Lower leg skin (tissue), 4 donors: ENCODE measurements around the gene MATR3. TPM values are rescaled to one million over a fixed set of nuclear protein-coding genes. Genes with fewer than 3 reads are reported as not detected.
"Not testable (repeated sequence)": the region's sequence is repeated elsewhere in the genome, so short reads cannot be mapped to it uniquely, and the experiment has no call there.

ENCODE experiments used
- DNase-seq, 2 donors: peaks; one replicate each; pipeline ENCODE4 v3.0.0-alpha.2; 2019; ENCODE audit warnings: low spot score in 2 of 2
- H3K4me3 ChIP-seq: fragments of 200-600 bp; sonication (generic); 2 replicates; pipeline ENCODE4 v1.5.1; 2017; ENCODE audit warnings: mild to moderate bottlenecking, low read depth; ENCODE audit not compliant: poor library complexity, severe bottlenecking
- CTCF ChIP-seq, 3 donors: fragments of 450-650 bp; IDR thresholded peaks; one replicate each; pipeline ENCODE4 v1.5.1; 2016; ENCODE audit warnings: antibody characterized with exemption in 3 of 3, mild to moderate bottlenecking in 3 of 3, moderate library complexity in 2 of 3
- POLR2A ChIP-seq, 2 donors: fragments of 450-650 bp; IDR thresholded peaks; one replicate each; pipeline ENCODE4 v1.6.1; 2016 to 2017; ENCODE audit warnings: antibody characterized with exemption in 2 of 2, mild to moderate bottlenecking in 1 of 2, moderate library complexity in 1 of 2
- WGBS, 2 donors: methylation state at CpG; one replicate each; pipeline ENCODE4 v1.1.5; 2018; 5-methylcytosine and 5-hydroxymethylcytosine counted together
- intact Hi-C: fragments of 100-400 bp; cut with DNase I; formaldehyde crosslinking; loops from one replicate; pipeline ENCODE4 v1.15.0; 2023; ENCODE audit warnings: low total_unique reads
- total RNA-seq, 4 donors: library from RNA; depleted of rRNA; stranded (reverse); fragments of >200 nt; gene quantifications; one replicate each; pipeline ENCODE4 v1.1.0, GENCODE V29; 2016

The MATR3 gene
- total RNA-seq, 4 donors from 2014 or later, result 108 to 135 (median 122) TPM

GRCh38 chr5:139263536-139263935, 30.0 kb upstream of the MATR3 start:
- intact Hi-C loops, result no loop called here
- no peak for TF ChIP-seq POLR2A (IDR thresholded peaks at IDR 0.05)

GRCh38 chr5:139263946-139264345, 29.6 kb upstream of the MATR3 start:
- intact Hi-C loops, result no loop called here
- WGBS, 2 donors, result 89 to 97% methylated on average over 3 of the region's 3 CpGs
- no peak for TF ChIP-seq POLR2A (IDR thresholded peaks at IDR 0.05)
- no peak for TF ChIP-seq CTCF (IDR thresholded peaks at IDR 0.05)
- DNase-seq, result peak in 1 of 2 donors; percentile 34
- H3K4me3 ChIP-seq, result no peak overlapping the region

More at GRCh38 chr5:139263536-139263935, 30.0 kb upstream of the MATR3 start:
- peak in 1 of 2 donors; percentile 77 for DNase-seq
- H3K4me3 ChIP-seq, result no peak overlapping the region
- 91 to 94% methylated on average over 1 of the region's 1 CpG for WGBS, 2 donors

DNA sequence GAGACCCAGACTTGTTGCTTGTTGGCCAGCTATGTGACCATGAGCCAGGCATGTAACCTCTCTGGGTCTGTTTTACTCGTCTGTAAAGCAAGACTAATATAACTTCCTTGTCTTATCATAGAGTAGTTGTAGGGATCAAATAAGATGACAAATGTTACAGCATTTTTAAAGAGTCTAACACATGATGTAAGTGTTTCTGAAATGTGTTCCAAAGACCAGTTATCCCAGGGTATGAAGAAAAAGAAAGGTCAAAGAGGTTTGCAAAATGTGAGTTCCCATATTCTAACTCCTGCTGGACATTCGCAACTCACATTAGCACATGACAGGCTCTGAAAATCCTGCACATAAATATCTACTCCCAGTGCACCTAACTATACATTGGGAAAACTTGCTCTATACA, 28.5 kb upstream of the MATR3 start:
- no peak overlapping the region for H3K4me3 ChIP-seq
- no peak for DNase-seq
- WGBS, 2 donors, result 77 to 85% methylated on average over 2 of the region's 2 CpGs
- TF ChIP-seq POLR2A (IDR thresholded peaks at IDR 0.05), result no peak
- no peak for TF ChIP-seq CTCF (IDR thresholded peaks at IDR 0.05)
- intact Hi-C loops, result no loop called here

GRCh38 chr5:139266236-139266635, 27.3 kb upstream of the MATR3 start:
- H3K4me3 ChIP-seq, result no peak overlapping the region
- no peak for TF ChIP-seq CTCF (IDR thresholded peaks at IDR 0.05)
- TF ChIP-seq POLR2A (IDR thresholded peaks at IDR 0.05), result no peak
- 88% methylated on average over 11 of the region's 11 CpGs for WGBS, 2 donors
- intact Hi-C loops, result no loop called here
- peak in 1 of 2 donors; percentile 50 for DNase-seq

- TF ChIP-seq CTCF (IDR thresholded peaks at IDR 0.05) (no peak), POLR2A (IDR thresholded peaks at IDR 0.05) (no peak)
- WGBS, 2 donors, result 93 to 95% methylated on average over 2 of the region's 2 CpGs
- H3K4me3 ChIP-seq, result no peak overlapping the region
- DNase-seq, result no peak
- intact Hi-C loops, result no loop called here
Observed at GRCh38 chr5:139267481-139267880, 26.1 kb upstream of the MATR3 start.

DNA sequence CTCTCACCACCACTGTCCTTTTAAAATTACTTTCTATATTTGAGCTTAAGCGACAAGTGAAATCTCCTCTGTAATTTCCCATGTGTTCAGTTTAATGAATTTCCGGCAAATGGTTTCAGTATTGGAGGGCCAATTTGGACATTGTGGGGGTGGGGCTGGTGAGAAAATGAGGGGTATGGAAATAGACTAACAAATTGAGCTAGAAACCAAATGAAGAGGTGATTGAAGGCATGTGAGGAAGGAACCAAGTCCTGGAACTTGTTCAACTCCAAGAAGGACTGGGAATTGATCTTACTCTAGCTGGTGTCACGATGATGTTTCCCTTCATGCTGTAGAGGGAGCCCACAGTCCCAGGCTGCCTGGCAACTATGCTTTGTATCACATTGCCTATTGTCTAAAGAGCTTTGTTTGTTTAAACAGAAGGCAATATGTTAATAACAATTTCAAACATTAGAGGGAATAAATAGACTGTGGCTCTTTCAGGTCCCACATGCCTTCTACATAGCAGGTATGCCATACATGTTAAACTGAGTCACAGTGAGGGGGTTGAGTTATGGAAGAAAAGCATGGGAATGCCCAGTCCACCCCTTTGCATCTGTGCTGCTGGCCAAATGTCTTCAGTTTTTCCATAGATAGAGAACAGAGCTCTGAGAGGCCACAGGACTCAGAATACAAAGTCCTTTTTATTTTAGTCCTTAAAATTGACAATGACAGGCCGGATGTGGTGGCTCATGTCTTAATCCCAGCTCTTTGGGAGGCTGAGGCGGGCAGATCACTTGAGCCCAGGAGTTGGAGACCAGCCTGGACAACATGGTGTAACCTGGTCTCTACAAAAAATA, 25.0 kb upstream of the MATR3 start:
- TF ChIP-seq CTCF (IDR thresholded peaks at IDR 0.05), result no peak
- TF ChIP-seq POLR2A (IDR thresholded peaks at IDR 0.05), result no peak
- 80 to 81% methylated on average over 5 of the region's 5 CpGs for WGBS, 2 donors
- intact Hi-C loops, result no loop called here
- no peak overlapping the region for H3K4me3 ChIP-seq
- peak in 1 of 2 donors; percentile 18 for DNase-seq

GRCh38 chr5:139270718-139271117, 22.8 kb upstream of the MATR3 start:
- WGBS, 2 donors, result 90 to 93% methylated on average over 2 of the region's 2 CpGs
- intact Hi-C loops, H3K4me3 ChIP-seq: not testable (repeated sequence)
- DNase-seq, result peak in 1 of 2 donors; percentile 15
